Hematopoietic multipotent progenitor cell treated with erythropoietin and hydrocortisone succinate and interleukin-3 and kit ligand, for 4 days (in vitro differentiated cells): ENCODE measurements around the gene OGFOD3.
A peak's percentile ranks its signal among the peaks of the same experiment; 100 is the strongest.
"Not testable (repeated sequence)": the region's sequence is repeated elsewhere in the genome, so short reads cannot be mapped to it uniquely, and the experiment has no call there.

Experiments used
- DNase-seq: peaks from one replicate; pipeline ENCODE4 v3.0.0-alpha.2; 2015

OGFOD3 gene

GRCh38 chr17:82418001-82418986, at the start of gene OGFOD3, which contains the start of gene HEXD:
OGFOD3 (minus strand) TSS chr17:82418586; CDS start chr17:82418485, 101 bp downstream.
HEXD (plus strand) TSS chr17:82418347; CDS start chr17:82419800, 1,453 bp downstream.
- peak; percentile 93 for DNase-seq

GRCh38 chr17:82465023-82465603, 46.7 kb upstream of the OGFOD3 start:
- DNase-seq, result no peak

- no peak for DNase-seq
These were observed 46.2 kb upstream of the OGFOD3 start for GRCh38 chr17:82464567-82464929.

- no peak for DNase-seq
These were observed 45.7 kb upstream of the OGFOD3 start for GRCh38 chr17:82463925-82464566.

GRCh38 chr17:82463391-82463790, 45.0 kb upstream of the OGFOD3 start:
- DNase-seq, result no peak

- DNase-seq, result peak; percentile 86
These were observed 43.6 kb upstream of the OGFOD3 start for GRCh38 chr17:82461827-82462524.

- not testable (repeated sequence) for DNase-seq
These were observed 41.5 kb upstream of the OGFOD3 start for GRCh38 chr17:82459936-82460335.

- peak; percentile 67 for DNase-seq
These were observed 40.6 kb upstream of the OGFOD3 start for GRCh38 chr17:82458885-82459424.

GRCh38 chr17:82458179-82458884, 39.9 kb upstream of the OGFOD3 start, which contains the start of gene NARF:
NARF (plus strand) TSS chr17:82458741; CDS start chr17:82458804, 63 bp downstream.
- peak; percentile 99 for DNase-seq

- peak; percentile 98 for DNase-seq
These were observed 39.5 kb upstream of the OGFOD3 start for GRCh38 chr17:82457929-82458178.

- DNase-seq, result peak; percentile 60
These were observed 38.9 kb upstream of the OGFOD3 start for GRCh38 chr17:82457073-82457928.

- DNase-seq, result not testable (repeated sequence)
These were observed 35.3 kb upstream of the OGFOD3 start for GRCh38 chr17:82453706-82454105.

- DNase-seq, result not testable (repeated sequence)
These were observed 34.8 kb upstream of the OGFOD3 start for GRCh38 chr17:82453151-82453550.

- no peak for DNase-seq
These were observed 33.8 kb upstream of the OGFOD3 start for GRCh38 chr17:82452162-82452561.

GRCh38 chr17:82450357-82451106, 32.1 kb upstream of the OGFOD3 start, which contains the start of gene CYBC1:
CYBC1 (minus strand) TSS chr17:82450752; CDS start chr17:82449254, 1,498 bp downstream.
- DNase-seq, result peak; percentile 98

GRCh38 chr17:82449883-82450356, 31.5 kb upstream of the OGFOD3 start:
- DNase-seq, result peak; percentile 40

GRCh38 chr17:82449131-82449882, 30.9 kb upstream of the OGFOD3 start:
- peak; percentile 66 for DNase-seq

GRCh38 chr17:82447876-82448275, 29.5 kb upstream of the OGFOD3 start:
- no peak for DNase-seq

- no peak for DNase-seq
These were observed 28.3 kb upstream of the OGFOD3 start for GRCh38 chr17:82446649-82447048.
